Suprapubic skin (tissue), 3 donors: ENCODE data around the gene TRIO.

Experiments used
- EP300 ChIP-seq: sonication (generic); formaldehyde crosslinking; IDR thresholded peaks from one replicate; pipeline ENCODE4 v1.6.1; 2017; ENCODE audit warnings: antibody characterized with exemption
- POLR2A ChIP-seq, 2 donors: fragments of 450-650 bp; IDR thresholded peaks; one replicate each; pipeline ENCODE4 v1.6.1; 2017; ENCODE audit warnings: antibody characterized with exemption in 2 of 2, mild to moderate bottlenecking in 2 of 2, moderate library complexity in 2 of 2
- TF ChIP-seq, protein P1 (sequence below), 2 donors: fragments of 200-600 bp in 1 of 2; fragments of 450-650 bp in 1 of 2; sonication (generic) in 1 of 2; IDR thresholded peaks; one replicate each; pipeline ENCODE4 v1.5.1; 2016 to 2019; ENCODE audit warnings: antibody characterized with exemption in 2 of 2, mild to moderate bottlenecking in 1 of 2, moderate library complexity in 1 of 2

DNA sequence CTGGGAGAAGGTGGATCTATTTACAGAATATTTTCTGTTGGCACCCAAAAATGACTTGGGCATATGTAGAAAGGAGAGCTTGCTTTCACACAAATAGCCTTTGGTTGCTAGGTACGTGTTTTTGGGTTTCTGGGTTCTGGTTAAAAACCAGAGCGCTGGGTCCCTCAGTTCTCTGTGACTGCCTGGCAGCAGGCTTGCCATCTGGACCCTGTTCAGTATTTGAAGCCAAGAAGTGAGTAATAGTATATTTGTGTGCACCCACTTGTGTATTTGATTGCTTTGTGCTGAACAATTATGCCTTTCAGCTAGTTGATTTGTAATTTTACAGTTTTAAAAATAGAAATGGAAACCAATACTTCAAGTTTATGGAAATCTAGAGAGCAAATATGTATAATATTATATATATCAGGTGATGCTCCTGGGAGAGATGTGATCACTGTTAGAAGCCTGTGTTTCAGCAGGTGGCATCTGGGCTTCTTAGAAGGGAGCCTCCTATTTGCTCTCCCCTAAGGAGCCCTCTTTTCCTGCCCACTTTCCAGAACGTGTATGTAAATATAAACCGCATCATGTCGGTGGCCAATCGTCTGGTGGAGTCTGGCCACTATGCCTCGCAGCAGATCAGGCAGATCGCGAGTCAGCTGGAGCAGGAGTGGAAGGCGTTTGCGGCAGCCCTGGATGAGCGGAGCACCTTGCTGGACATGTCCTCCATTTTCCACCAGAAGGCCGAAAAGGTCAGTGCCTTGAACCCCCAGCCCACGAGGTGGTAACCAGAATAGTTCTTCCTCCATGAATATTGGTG lies 153.6 kb downstream of the TRIO start:
- TF ChIP-seq, protein P1, sequence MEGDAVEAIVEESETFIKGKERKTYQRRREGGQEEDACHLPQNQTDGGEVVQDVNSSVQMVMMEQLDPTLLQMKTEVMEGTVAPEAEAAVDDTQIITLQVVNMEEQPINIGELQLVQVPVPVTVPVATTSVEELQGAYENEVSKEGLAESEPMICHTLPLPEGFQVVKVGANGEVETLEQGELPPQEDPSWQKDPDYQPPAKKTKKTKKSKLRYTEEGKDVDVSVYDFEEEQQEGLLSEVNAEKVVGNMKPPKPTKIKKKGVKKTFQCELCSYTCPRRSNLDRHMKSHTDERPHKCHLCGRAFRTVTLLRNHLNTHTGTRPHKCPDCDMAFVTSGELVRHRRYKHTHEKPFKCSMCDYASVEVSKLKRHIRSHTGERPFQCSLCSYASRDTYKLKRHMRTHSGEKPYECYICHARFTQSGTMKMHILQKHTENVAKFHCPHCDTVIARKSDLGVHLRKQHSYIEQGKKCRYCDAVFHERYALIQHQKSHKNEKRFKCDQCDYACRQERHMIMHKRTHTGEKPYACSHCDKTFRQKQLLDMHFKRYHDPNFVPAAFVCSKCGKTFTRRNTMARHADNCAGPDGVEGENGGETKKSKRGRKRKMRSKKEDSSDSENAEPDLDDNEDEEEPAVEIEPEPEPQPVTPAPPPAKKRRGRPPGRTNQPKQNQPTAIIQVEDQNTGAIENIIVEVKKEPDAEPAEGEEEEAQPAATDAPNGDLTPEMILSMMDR (IDR thresholded peaks at IDR 0.05): no peak
- TF ChIP-seq POLR2A (IDR thresholded peaks at IDR 0.05): no peak
- TF ChIP-seq EP300: no peak
